IMR-90 (cell line): ENCODE data around the gene TMEM95. TPM values are rescaled to one million over a fixed set of nuclear protein-coding genes. Genes with fewer than 3 reads are reported as not detected.
A peak's percentile ranks its signal among the peaks of the same experiment; 100 is the strongest.

Experiments
- ATAC-seq: fragments of 200-7000 bp; cut with Tn5 transposase; 2 replicates; pipeline ENCODE4 v1.9.1; 2020; ENCODE audit warnings: low read depth, mild to moderate bottlenecking, moderate library complexity
- BruUV-seq: library from RNA; stranded (reverse); fragments of 400-500 nt; replicated peaks from 2 replicates; lab custom pipeline; 2021; lab: Mats Ljungman, UMichigan
- CTCF ChIA-PET: fragments of 300-600 bp; formaldehyde crosslinking; extraction: SDS; loops from one replicate; lab custom pipeline; 2021; ENCODE audit warnings: antibody characterized with exemption; lab: Yijun Ruan, JAX
- POLR2A ChIA-PET: fragments of 300-600 bp; sonication (Branson Sonifier 250); formaldehyde crosslinking; loops from one replicate; lab custom pipeline; 2022; ENCODE audit warnings: antibody characterized with exemption; ENCODE audit not compliant: unreplicated experiment; lab: Charles Lee
- DNase-seq: peaks from one replicate; pipeline ENCODE4 v3.0.0; 2013
- H2AFZ ChIP-seq: replicated peaks from 2 replicates; pipeline ENCODE3; 2013; ENCODE audit warnings: low read length, mild to moderate bottlenecking; ENCODE audit not compliant: poor library complexity
- H2AK5ac ChIP-seq: 2 replicates; pipeline ENCODE4 v1.6.1; 2013; ENCODE audit warnings: low read depth, low read length, inconsistent platforms
- H2AK9ac ChIP-seq: replicated peaks from 2 replicates; pipeline ENCODE3; 2013; ENCODE audit warnings: mild to moderate bottlenecking, low read depth, low read length, moderate library complexity; ENCODE audit not compliant: poor library complexity
- H2BK120ac ChIP-seq: 2 replicates; pipeline ENCODE4 v1.6.1; 2013; ENCODE audit warnings: low read depth, low read length, inconsistent platforms
- H2BK15ac ChIP-seq: 3 replicates; pipeline ENCODE4 v1.6.1; 2013; ENCODE audit warnings: low read depth, low read length, inconsistent platforms
- H2BK20ac ChIP-seq: 2 replicates; pipeline ENCODE4 v1.6.1; 2013; ENCODE audit warnings: low read depth, mild to moderate bottlenecking, inconsistent platforms, low read length, moderate library complexity
- H2BK5ac ChIP-seq: 2 replicates; pipeline ENCODE4 v1.6.1; 2013; ENCODE audit warnings: mild to moderate bottlenecking, low read depth, low read length, inconsistent platforms; ENCODE audit not compliant: poor library complexity, severe bottlenecking
- H3K14ac ChIP-seq: replicated peaks from 2 replicates; pipeline ENCODE4 v1.6.1; 2013; ENCODE audit warnings: low read depth, low read length, inconsistent platforms
- H3K18ac ChIP-seq: 2 replicates; pipeline ENCODE4 v1.6.1; 2013; ENCODE audit warnings: low read depth, low read length, control low read depth
- H3K23ac ChIP-seq: 2 replicates; pipeline ENCODE4 v1.6.1; 2013; ENCODE audit warnings: low read depth, low read length, inconsistent platforms
- H3K27ac ChIP-seq: 2 replicates; pipeline ENCODE4 v1.5.1; 2013; ENCODE audit warnings: mild to moderate bottlenecking, control low read depth, low read length; ENCODE audit not compliant: insufficient read depth
- H3K27me3 ChIP-seq: 2 replicates; pipeline ENCODE4 v1.6.1; 2013; ENCODE audit warnings: low read length; ENCODE audit not compliant: control insufficient read depth, insufficient read depth
- H3K36me3 ChIP-seq: 2 replicates; pipeline ENCODE4 v1.6.1; 2013; ENCODE audit warnings: low read length, mixed read lengths; ENCODE audit not compliant: control insufficient read depth, insufficient read depth
- H3K4ac ChIP-seq: 2 replicates; pipeline ENCODE4 v1.6.1; 2013; ENCODE audit warnings: low read depth, low read length, inconsistent platforms
- H3K4me1 ChIP-seq: 2 replicates; pipeline ENCODE4 v1.6.1; 2013; ENCODE audit warnings: low read length, mixed read lengths; ENCODE audit not compliant: control insufficient read depth, insufficient read depth
- H3K4me2 ChIP-seq: 2 replicates; pipeline ENCODE4 v1.6.1; 2013; ENCODE audit warnings: low read depth, mild to moderate bottlenecking, control low read depth, low read length, moderate library complexity
- H3K4me3 ChIP-seq: 2 replicates; pipeline ENCODE4 v1.5.1; 2013; ENCODE audit warnings: low read depth, mild to moderate bottlenecking, control low read depth, low read length, moderate library complexity; ENCODE audit not compliant: insufficient read depth
- H3K56ac ChIP-seq: 2 replicates; pipeline ENCODE4 v1.6.1; 2013; ENCODE audit warnings: low read length, inconsistent platforms; ENCODE audit not compliant: insufficient read depth; ENCODE audit errors: extremely low read depth
- H3K79me1 ChIP-seq, 2 experiments: 2 replicates each; pipeline ENCODE4 v1.6.1; 2013; ENCODE audit warnings: low read length in 2 of 2, inconsistent platforms in 1 of 2, low read depth in 1 of 2
- H3K9ac ChIP-seq: 2 replicates; pipeline ENCODE4 v1.6.1; 2013; ENCODE audit warnings: low read depth, low read length, control low read depth
- H3K9me1 ChIP-seq: 2 replicates; pipeline ENCODE4 v1.6.1; 2013; ENCODE audit warnings: low read length, inconsistent platforms; ENCODE audit not compliant: insufficient read depth
- H3K9me3 ChIP-seq: 2 replicates; pipeline ENCODE4 v1.6.1; 2013; ENCODE audit warnings: low read length; ENCODE audit not compliant: control insufficient read depth, insufficient read depth
- H4K20me1 ChIP-seq: 2 replicates; pipeline ENCODE4 v1.6.1; 2013; ENCODE audit warnings: low read length, inconsistent platforms; ENCODE audit not compliant: insufficient read depth
- H4K5ac ChIP-seq: 2 replicates; pipeline ENCODE4 v1.6.1; 2013; ENCODE audit warnings: mild to moderate bottlenecking, low read depth, low read length, control low read depth
- H4K8ac ChIP-seq, 2 experiments: 2 replicates each; pipeline ENCODE4 v1.6.1; 2013; ENCODE audit warnings: low read depth in 2 of 2, low read length in 2 of 2, control low read depth in 1 of 2, inconsistent platforms in 1 of 2
- H4K91ac ChIP-seq: 2 replicates; pipeline ENCODE4 v1.6.1; 2013; ENCODE audit warnings: low read depth, low read length, inconsistent platforms; ENCODE audit not compliant: insufficient read depth
- CHD1 ChIP-seq: IDR thresholded peaks from 2 replicates; pipeline ENCODE4 v1.6.1; 2012; ENCODE audit warnings: low read depth, low read length, improper control_type of control experiment
- MAZ ChIP-seq: IDR thresholded peaks from 2 replicates; pipeline ENCODE4 v1.6.1; 2012; ENCODE audit warnings: low read depth, mild to moderate bottlenecking, low read length, improper control_type of control experiment, moderate library complexity, borderline replicate concordance
- MXI1 ChIP-seq: IDR thresholded peaks from 2 replicates; pipeline ENCODE4 v1.6.1; 2012; ENCODE audit warnings: low read depth, mild to moderate bottlenecking, low read length, moderate library complexity, borderline replicate concordance
- POLR2A ChIP-seq: IDR thresholded peaks from 2 replicates; pipeline ENCODE4 v1.6.1; 2012; ENCODE audit warnings: mild to moderate bottlenecking, low read depth, low read length
- RAD21 ChIP-seq: IDR thresholded peaks from 2 replicates; pipeline ENCODE4 v1.6.1; 2012; ENCODE audit warnings: low read length, improper control_type of control experiment
- RCOR1 ChIP-seq: IDR thresholded peaks from 2 replicates; pipeline ENCODE4 v1.6.1; 2012; ENCODE audit warnings: mild to moderate bottlenecking, low read length, improper control_type of control experiment; ENCODE audit not compliant: insufficient replicate concordance
- RFX5 ChIP-seq: IDR thresholded peaks from 2 replicates; pipeline ENCODE4 v1.8.0; 2012; ENCODE audit warnings: low read depth, mild to moderate bottlenecking, low read length, moderate library complexity
- SMC3 ChIP-seq: fragments of 150-350 bp; IDR thresholded peaks from 2 replicates; pipeline ENCODE4 v1.6.1; 2016; ENCODE audit warnings: low read depth, mild to moderate bottlenecking, antibody characterized with exemption, low read length, moderate library complexity
- WGBS, 2 experiments: methylation state at CpG; one replicate each; pipeline versions ENCODE4 v1.1.5 to v1.1.7; 2013; ENCODE audit warnings: missing lambda C conversion rate in 2 of 2; ENCODE audit not compliant: insufficient read length in 1 of 2; ENCODE audit errors: extremely low coverage in 2 of 2; 5-methylcytosine and 5-hydroxymethylcytosine counted together
- dilution Hi-C: fragments of 300-500 bp; cut with HindIII; formaldehyde crosslinking; loops from one replicate; pipeline ENCODE4 v1.14.3; 2018; ENCODE audit warnings: low sequenced_read_pairs; ENCODE audit not compliant: unreplicated experiment
- in situ Hi-C: fragments of 300-500 bp; cut with MboI; formaldehyde crosslinking; loops from 3 replicates; pipeline ENCODE4 v1.14.3; 2019; ENCODE audit warnings: low sequenced_read_pairs, inconsistent platforms, mixed read lengths
- intact Hi-C: fragments of 100-400 bp; cut with micrococcal nuclease; formaldehyde crosslinking; loops from 2 replicates; pipeline ENCODE4 v1.10.0; 2022
- polyA plus RNA-seq, 3 experiments: library from polyadenylated mRNA; depleted of rRNA; stranded (reverse); fragments of >200 nt; gene quantifications; 2 replicates each; pipeline ENCODE4 v1.2.3, GENCODE V29; 2012; ENCODE audit warnings: low replicate concordance in 1 of 3
- total RNA-seq: library from RNA; depleted of rRNA; stranded (reverse); fragments of >200 nt; gene quantifications from 2 replicates; pipeline ENCODE4 v1.2.3, GENCODE V29; 2012
- TF ChIP-seq, protein P1 (sequence below): fragments of 150-350 bp; IDR thresholded peaks from 2 replicates; pipeline ENCODE4 v1.6.1; 2017; ENCODE audit warnings: mild to moderate bottlenecking, antibody characterized with exemption, low read length, low read depth
- TF ChIP-seq, protein P2 (sequence below): fragments of 150-350 bp; IDR thresholded peaks from 2 replicates; pipeline ENCODE4 v1.6.1; 2016; ENCODE audit warnings: low read depth, mild to moderate bottlenecking, low read length, moderate library complexity, borderline replicate concordance

TMEM95 gene
- total and polyA plus RNA-seq, 2 of the 4 experiments (the other 2 are of a cell fraction), result not detected

DNA sequence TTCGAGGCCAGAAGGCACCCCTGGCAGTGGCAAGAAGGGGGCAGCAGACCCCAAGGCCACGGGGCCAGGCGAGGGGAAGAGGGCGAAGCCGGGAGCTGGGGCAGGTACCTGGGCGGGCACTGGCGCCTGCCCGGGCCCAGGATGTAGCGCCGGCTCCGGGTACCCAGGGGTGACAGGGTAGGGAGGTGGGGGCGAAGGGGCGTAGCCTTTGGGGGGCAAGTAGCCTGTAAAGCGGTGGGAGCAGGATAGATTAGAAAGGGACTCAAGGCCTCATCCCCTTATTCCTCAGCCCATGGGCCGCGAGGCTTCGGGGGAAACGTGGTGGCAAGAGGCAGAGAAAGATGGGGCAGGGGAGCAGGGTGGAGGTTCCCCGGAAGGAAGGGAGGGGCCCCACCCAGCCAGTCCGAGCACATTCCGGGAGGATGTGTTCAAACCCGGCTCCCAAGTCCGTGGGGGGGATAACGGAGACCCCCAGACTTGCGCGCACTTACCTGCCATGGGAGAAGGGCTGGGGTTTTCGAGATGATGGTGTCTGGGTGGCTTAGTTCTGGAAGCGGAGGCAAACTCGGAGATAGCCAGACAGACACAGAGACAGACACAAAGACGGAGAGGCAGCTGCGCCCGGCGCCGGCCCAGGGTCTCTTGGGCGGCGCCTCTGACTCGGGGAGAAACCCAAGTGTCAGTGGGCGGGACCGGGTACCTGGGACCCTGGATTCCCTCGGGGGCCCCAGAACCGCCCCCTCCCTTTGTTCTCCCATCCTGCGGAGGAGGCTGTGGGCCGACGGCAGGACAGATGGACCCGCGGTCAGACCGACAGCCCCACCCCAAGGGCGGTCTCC is 38.9 kb downstream of the TMEM95 start:
- no TSS peak for BruUV-seq

More for the DNA sequence above, 38.9 kb downstream of the TMEM95 start:
- H3K27me3 ChIP-seq, result no peaks in the 10 kb centered on the region
- no peaks in the 10 kb centered on the region for H4K20me1 ChIP-seq
- H3K9me1 ChIP-seq, result peaks cover 7% of the 10 kb centered on the region; the same call in 1 of the 2 replicates
- H3K56ac ChIP-seq, result peak overlapping the region; percentile 48
- peaks cover 8% of the 10 kb centered on the region for H3K4me1 ChIP-seq
- peaks cover 35% of the 10 kb centered on the region for H3K36me3 ChIP-seq
- CTCF ChIA-PET, result no interaction called here
- H4K8ac ChIP-seq, result peak overlapping the region; percentile 50 to 89; a peak in 2 of 4 replicates
- H4K91ac ChIP-seq, result peak overlapping the region; percentile 63; the same call in 1 of the 2 replicates
- H2BK20ac ChIP-seq, result no peak overlapping the region
- peak overlapping the region; percentile 77 for H3K27ac ChIP-seq
- H3K23ac ChIP-seq, result peak overlapping the region; percentile 39; the same call in 1 of the 2 replicates
- in situ Hi-C loops, result loop anchor here (5.0 kb wide), 1 partner anchor 37 kb away; the partner anchor contains the start of gene TMEM95
- H2AK5ac ChIP-seq, result peak overlapping the region; percentile 57
- intact Hi-C loops, result no loop called here
- H3K14ac ChIP-seq, result peak overlapping the region; percentile 44
- POLR2A ChIA-PET, result interaction anchor here (0.6 to 1.0 kb wide), 4 partner anchors 9 to 273 kb away, joined by 3 to 6 read pairs (median 4); partner anchors contain the start of gene TMEM256
- H2AK9ac ChIP-seq, result peak overlapping the region; percentile 86
- H4K5ac ChIP-seq, result peak overlapping the region; percentile 5
- peak overlapping the region; percentile 52 for H2BK5ac ChIP-seq
- H3K18ac ChIP-seq, result no peak overlapping the region
- H3K4me2 ChIP-seq, result peak overlapping the region; percentile 65
- no peak overlapping the region for H2BK120ac ChIP-seq
- peak overlapping the region; percentile 80 for H2AFZ ChIP-seq
- H3K9me3 ChIP-seq, result no peaks in the 10 kb centered on the region
- H3K9ac ChIP-seq, result peak overlapping the region; percentile 87
- no peak for TF ChIP-seq RCOR1
- no peak for TF ChIP-seq CHD1
- TF ChIP-seq POLR2A, result no peak
- TF ChIP-seq MXI1, result peak; percentile 17; the same call in 1 of the 2 replicates
- TF ChIP-seq, protein P1, sequence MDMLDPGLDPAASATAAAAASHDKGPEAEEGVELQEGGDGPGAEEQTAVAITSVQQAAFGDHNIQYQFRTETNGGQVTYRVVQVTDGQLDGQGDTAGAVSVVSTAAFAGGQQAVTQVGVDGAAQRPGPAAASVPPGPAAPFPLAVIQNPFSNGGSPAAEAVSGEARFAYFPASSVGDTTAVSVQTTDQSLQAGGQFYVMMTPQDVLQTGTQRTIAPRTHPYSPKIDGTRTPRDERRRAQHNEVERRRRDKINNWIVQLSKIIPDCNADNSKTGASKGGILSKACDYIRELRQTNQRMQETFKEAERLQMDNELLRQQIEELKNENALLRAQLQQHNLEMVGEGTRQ, result no peak
- TF ChIP-seq SMC3, result no peak
- no peak for TF ChIP-seq MAZ
- TF ChIP-seq, protein P2, sequence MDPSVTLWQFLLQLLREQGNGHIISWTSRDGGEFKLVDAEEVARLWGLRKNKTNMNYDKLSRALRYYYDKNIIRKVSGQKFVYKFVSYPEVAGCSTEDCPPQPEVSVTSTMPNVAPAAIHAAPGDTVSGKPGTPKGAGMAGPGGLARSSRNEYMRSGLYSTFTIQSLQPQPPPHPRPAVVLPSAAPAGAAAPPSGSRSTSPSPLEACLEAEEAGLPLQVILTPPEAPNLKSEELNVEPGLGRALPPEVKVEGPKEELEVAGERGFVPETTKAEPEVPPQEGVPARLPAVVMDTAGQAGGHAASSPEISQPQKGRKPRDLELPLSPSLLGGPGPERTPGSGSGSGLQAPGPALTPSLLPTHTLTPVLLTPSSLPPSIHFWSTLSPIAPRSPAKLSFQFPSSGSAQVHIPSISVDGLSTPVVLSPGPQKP, result no peak
- TF ChIP-seq RAD21, result peak; percentile 16; the same call in 1 of the 2 replicates
- no peak for TF ChIP-seq RFX5
- H3K4ac ChIP-seq, result peak overlapping the region; percentile 77
- peaks cover 14 to 32% of the 10 kb centered on the region in 2 experiments for H3K79me1 ChIP-seq
- dilution Hi-C loops, result no loop called here
- no peak overlapping the region for H2BK15ac ChIP-seq
- peak; percentile 28 for ATAC-seq
- no peak for DNase-seq
- H3K4me3 ChIP-seq, result peak overlapping the region; percentile 70
- WGBS, 2 experiments, result 3% methylated on average over 10 of the region's 48 CpGs; no CpG with 5 or more reads in 1 of the 2 experiments
